WI38 (cell line): ENCODE measurements around the gene LPP.
A peak's percentile ranks its signal among the peaks of the same experiment; 100 is the strongest.

Source experiments
- H3K4me3 ChIP-seq: 2 replicates; pipeline ENCODE4 v1.5.1; 2011; ENCODE audit warnings: low read depth, mild to moderate bottlenecking, control low read depth, low read length
- TF ChIP-seq, protein P1 (sequence below): IDR thresholded peaks from 2 replicates; pipeline ENCODE4 v1.5.1; 2012; ENCODE audit warnings: low read depth, mild to moderate bottlenecking, control low read depth, low read length

The LPP gene

DNA sequence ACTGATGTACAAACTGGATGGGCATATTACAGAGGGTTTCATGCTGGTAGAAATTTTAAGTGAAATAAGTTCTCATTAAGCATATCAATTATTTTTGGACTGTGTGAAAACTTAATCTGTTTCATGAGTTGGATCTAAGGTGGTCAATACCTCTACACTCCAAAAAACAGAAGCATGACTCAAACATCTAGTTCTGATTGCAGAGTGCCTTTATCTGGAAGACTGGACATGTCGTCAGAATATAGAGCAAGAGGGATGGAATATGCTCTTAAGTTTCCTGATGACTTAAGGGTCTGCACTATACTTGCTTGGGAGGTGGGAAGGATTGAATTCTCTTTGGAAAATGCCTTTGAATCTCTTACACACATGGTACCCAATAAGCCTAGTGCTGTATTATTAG lies 138.3 kb downstream of the LPP start:
- TF ChIP-seq, protein P1, sequence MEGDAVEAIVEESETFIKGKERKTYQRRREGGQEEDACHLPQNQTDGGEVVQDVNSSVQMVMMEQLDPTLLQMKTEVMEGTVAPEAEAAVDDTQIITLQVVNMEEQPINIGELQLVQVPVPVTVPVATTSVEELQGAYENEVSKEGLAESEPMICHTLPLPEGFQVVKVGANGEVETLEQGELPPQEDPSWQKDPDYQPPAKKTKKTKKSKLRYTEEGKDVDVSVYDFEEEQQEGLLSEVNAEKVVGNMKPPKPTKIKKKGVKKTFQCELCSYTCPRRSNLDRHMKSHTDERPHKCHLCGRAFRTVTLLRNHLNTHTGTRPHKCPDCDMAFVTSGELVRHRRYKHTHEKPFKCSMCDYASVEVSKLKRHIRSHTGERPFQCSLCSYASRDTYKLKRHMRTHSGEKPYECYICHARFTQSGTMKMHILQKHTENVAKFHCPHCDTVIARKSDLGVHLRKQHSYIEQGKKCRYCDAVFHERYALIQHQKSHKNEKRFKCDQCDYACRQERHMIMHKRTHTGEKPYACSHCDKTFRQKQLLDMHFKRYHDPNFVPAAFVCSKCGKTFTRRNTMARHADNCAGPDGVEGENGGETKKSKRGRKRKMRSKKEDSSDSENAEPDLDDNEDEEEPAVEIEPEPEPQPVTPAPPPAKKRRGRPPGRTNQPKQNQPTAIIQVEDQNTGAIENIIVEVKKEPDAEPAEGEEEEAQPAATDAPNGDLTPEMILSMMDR: no peak
- no peak overlapping the region for H3K4me3 ChIP-seq

DNA sequence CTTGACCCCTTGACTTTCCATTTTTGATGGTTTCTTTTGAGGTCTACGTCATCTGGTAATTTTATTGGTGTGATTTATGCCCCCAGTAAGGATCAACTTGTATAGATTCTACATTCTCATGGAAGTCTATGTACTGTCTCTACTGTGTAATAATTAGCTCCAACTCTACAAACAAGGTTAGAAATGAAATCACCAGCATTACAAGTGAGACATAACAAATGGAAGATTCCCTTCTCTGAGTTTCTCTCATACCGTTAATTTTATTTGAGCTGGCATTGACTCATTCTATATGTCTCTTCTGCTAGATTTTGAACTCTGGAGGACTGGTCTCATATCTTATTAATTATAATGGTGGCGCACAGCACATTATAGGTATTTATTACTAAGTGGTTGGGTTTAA lies 138.9 kb downstream of the LPP start:
- TF ChIP-seq, protein P1: no peak

DNA sequence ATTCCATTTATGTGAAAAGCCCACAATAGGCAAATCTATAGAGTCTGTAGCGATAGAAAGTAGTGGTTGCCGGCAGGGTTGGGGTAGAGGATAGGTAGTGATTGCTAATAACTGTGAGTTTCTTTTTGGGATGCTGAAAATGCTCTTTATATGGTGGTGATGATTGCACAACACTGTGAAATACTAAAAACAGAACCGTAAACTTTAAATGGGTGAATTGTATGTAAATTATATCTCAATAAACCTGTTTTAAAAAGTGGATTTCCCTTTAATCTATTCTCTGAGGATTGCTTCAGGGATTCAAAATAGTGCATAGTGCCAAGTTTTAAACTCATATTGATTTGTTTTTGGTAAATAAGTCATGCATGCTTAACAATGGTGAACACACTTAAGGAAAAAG lies 140.2 kb downstream of the LPP start:
- TF ChIP-seq, protein P1: no peak
- no peak overlapping the region for H3K4me3 ChIP-seq

More for the DNA sequence above, 138.9 kb downstream of the LPP start:
- H3K4me3 ChIP-seq: no peak overlapping the region

DNA sequence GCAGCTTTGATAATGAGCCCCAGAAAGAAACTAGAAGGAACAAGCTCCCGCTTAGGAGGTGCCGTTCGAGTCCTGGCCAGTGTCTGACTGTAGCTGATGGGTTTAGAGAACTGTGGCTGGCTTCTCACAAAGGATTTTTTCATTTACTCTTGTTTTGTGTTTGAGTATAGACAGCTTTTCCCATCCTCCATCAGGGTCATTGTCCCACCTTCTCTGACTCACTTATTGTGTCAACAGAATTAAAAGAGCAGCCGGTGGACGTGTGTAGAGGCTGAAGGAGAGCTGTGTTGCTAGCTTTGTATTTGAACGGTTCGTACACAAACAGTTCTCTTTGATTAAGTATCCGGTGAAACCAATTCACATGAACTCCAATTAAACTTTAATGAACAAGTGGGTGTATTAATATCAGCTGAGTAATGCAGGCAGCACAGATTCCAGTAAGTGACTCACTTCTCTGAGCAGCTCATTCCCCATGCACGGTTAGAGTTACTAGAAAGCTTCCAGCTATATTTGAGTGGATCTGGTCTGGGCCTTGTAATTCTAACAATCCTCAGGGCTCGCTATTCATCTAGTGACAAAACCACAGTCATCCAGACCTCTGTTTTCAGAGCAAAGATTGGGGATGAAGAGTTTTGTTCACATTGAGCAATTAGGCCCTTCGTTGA lies 141.0 kb downstream of the LPP start:
- TF ChIP-seq, protein P1: no peak
- H3K4me3 ChIP-seq: peak overlapping the region; percentile 11; the same call in 1 of the 2 replicates

DNA sequence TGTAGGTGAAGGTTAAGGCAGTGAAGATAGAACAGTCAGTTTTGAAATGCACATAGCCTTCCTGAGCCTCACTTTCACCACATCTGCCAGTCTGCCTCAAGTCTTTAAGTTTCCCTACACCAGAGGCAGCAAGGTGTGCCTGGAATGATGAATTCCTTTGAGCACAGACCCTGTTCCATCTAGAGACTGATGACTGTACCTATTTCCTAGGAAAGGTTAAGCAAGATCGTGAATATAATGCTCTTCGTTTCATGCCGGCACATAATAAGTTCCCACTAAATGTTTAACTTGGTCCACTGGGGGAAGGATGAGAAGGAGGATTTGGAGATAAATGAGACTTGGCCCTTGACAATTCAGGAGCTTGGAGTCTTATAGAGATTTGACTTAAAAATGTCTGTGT lies 141.9 kb downstream of the LPP start:
- TF ChIP-seq, protein P1: no peak
- no peak overlapping the region for H3K4me3 ChIP-seq

DNA sequence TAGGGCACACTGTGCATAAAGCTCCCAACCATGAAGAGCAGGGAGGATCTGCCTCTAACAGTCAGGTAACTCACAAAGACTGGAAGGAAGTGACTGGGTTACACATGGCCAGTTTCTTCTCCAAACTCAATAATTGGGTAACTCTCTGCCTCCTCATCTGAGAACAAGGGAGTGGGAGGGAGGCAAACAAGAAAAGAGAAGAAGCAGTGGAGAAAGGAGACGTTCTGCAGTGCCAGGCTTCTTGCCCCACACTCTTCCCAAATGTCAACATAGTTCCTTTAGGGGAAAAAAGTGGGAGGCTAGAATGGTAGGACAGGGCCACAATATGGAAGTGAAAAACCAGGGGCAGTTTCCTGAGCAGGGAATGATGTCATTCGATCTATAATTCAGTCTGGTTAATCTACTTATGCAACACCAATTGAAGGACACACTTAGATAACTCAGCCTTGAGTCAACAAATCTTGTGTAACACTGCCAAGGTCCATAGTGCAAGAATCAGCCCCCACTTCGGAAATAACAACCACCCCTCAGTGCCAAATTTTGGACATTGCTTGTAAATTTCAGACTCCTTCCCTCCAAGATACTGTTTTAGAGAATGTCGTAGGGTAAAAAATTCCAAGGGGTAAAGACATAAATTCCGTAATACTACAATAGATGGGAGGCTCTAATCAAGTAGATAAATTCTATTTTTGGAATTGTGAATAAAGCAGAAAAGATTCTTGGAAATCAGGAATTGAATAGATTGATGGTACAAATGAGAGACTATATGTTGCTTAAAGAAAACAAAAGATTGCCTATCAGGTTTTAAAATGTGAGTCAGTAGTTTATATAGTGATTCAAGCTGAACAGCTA lies 143.0 kb downstream of the LPP start:
- H3K4me3 ChIP-seq: no peak overlapping the region
- TF ChIP-seq, protein P1: no peak

DNA sequence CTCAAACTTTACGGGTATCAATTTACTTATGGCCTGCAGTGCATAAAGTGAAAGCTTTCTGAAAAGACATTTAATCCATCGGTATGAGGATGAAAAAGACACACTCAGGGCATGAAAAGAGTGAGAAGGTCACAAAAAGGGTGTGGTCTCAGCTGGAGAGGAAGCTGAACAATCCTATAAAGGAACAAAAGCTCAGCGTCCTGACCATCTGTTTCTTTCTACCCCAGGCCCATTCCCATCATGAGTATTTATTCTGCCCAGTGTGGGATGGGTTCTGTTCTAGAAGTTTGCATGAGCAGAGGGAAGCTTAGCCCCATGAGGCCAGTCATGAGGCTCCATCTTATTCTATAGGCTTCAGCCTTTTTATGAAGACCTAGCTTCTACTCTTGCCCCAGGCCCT lies 144.6 kb downstream of the LPP start:
- TF ChIP-seq, protein P1: no peak

More for the DNA sequence above, 144.6 kb downstream of the LPP start:
- no peak overlapping the region for H3K4me3 ChIP-seq
